Sigmoid colon (tissue), 7 donors: ENCODE measurements around the gene COQ10B. TPM values are rescaled to one million over a fixed set of nuclear protein-coding genes. Genes with fewer than 3 reads are reported as not detected.

ENCODE experiments used
- DNase-seq: peaks from one replicate; pipeline ENCODE4 v3.0.0-alpha.2; 2019
- H3K27ac ChIP-seq, 4 donors: fragments of 200-600 bp; sonication (generic); one replicate each; pipeline ENCODE4 v1.5.1; 2016 to 2019; ENCODE audit warnings: mild to moderate bottlenecking in 1 of 4
- H3K27me3 ChIP-seq, 3 donors: fragments of 200-600 bp; sonication (generic); one replicate each; pipeline ENCODE4 v1.5.1; 2019; ENCODE audit warnings: mild to moderate bottlenecking in 1 of 3
- H3K36me3 ChIP-seq, 4 donors: fragments of 200-600 bp; sonication (generic); one replicate each; pipeline ENCODE4 v1.5.1; 2016 to 2019
- H3K4me1 ChIP-seq, 4 donors: fragments of 200-600 bp; sonication (generic); one replicate each; pipeline ENCODE4 v1.5.1; 2017 to 2019
- H3K4me3 ChIP-seq, 4 donors: fragments of 200-600 bp; sonication (generic); one replicate each; pipeline ENCODE4 v1.5.1; 2017 to 2019; ENCODE audit warnings: mild to moderate bottlenecking in 2 of 4, moderate library complexity in 1 of 4
- H3K9me3 ChIP-seq, 4 donors: fragments of 200-600 bp in 3 of 4; sonication (generic) in 3 of 4; one replicate each; pipeline versions ENCODE4 v1.5.1 to v1.6.1; 2013 to 2019
- EP300 ChIP-seq, 4 donors: sonication (generic); formaldehyde crosslinking; IDR thresholded peaks; one replicate each; pipeline ENCODE4 v1.6.1; 2017; ENCODE audit warnings: antibody characterized with exemption in 4 of 4
- POLR2A ChIP-seq, 2 donors: fragments of 450-650 bp; IDR thresholded peaks; one replicate each; pipeline ENCODE4 v1.6.1; 2016; ENCODE audit warnings: antibody characterized with exemption in 2 of 2, mild to moderate bottlenecking in 2 of 2, moderate library complexity in 2 of 2
- POLR2AphosphoS5 ChIP-seq, 4 donors: sonication (generic); formaldehyde crosslinking; IDR thresholded peaks; one replicate each; pipeline ENCODE4 v1.6.1; 2017; ENCODE audit warnings: antibody characterized with exemption in 4 of 4
- WGBS, 2 donors: extraction: QIAGEN DNeasy Blood & Tissue Kit; methylation state at CpG; one replicate each; pipeline ENCODE4 v1.1.7; 2013; 5-methylcytosine and 5-hydroxymethylcytosine counted together
- intact Hi-C: fragments of 100-400 bp; cut with DNase I; formaldehyde crosslinking; loops from one replicate; pipeline ENCODE4 v1.15.1; 2023
- polyA plus RNA-seq, 3 donors: library from polyadenylated mRNA; stranded (reverse); fragments of 200-250 nt; gene quantifications; one replicate each; pipeline ENCODE4 v1.2.3, GENCODE V29; 2013
- total RNA-seq, 4 donors: library from RNA; depleted of rRNA; stranded (reverse); fragments of >200 nt; gene quantifications; one replicate each; pipeline ENCODE4 v1.1.0, GENCODE V29; 2016
- TF ChIP-seq, protein P1 (sequence below), 4 experiments: fragments of 450-650 bp in 3 of 4; fragments of 200-600 bp in 1 of 4; IDR thresholded peaks; one replicate each; pipeline ENCODE4 v1.5.1; 2016 to 2019; ENCODE audit warnings: antibody characterized with exemption in 4 of 4, mild to moderate bottlenecking in 3 of 4, moderate library complexity in 2 of 4
- donor health status: healthy with polysubstance abuse.
- donor health status: Bipolar disorder and iron deficiency.
- donor health status: healthy.

COQ10B gene
- total and polyA plus RNA-seq, 7 donors: 15.1 to 77.9 (median 35.0) TPM

DNA sequence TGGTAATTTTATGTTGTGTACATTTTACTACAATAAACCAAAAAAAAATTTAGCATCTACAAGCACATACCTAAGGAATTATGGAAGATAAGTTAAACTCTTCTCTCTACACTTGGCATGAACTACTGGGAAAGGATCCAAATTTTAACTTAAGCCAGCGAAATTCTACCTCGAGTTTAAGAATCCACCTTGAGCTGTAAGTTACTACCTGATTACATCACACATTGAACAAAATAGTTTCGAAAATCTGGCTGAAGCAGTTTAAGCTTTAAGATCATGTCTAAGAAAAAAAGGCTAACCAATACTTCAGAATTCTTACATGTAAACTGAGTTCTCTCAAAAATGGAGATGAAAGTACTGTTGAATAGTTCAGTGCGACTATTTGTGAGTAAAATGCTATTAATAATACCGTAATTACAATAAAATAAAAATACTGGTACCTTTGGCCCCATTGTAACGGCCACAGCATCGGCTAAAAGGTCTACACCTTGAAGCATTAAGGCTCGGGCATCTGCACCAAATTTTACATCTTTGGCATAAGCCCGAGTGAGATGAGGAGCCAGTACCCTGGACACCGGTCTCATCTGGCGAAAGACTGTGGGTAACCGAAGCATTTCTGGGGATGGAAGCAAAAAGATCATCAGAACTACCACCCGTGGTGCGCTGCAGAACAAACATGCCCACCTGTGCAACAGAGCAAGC is 45.0 kb downstream of the COQ10B start:
- peaks cover 0 to 55% (median 43%) of the 10 kb centered on the region in 4 donors for H3K4me1 ChIP-seq
- peaks cover 17 to 64% (median 26%) of the 10 kb centered on the region in 4 donors for H3K36me3 ChIP-seq
- WGBS, 2 donors: 4 to 16% methylated on average over 14 of the region's 14 CpGs

DNA sequence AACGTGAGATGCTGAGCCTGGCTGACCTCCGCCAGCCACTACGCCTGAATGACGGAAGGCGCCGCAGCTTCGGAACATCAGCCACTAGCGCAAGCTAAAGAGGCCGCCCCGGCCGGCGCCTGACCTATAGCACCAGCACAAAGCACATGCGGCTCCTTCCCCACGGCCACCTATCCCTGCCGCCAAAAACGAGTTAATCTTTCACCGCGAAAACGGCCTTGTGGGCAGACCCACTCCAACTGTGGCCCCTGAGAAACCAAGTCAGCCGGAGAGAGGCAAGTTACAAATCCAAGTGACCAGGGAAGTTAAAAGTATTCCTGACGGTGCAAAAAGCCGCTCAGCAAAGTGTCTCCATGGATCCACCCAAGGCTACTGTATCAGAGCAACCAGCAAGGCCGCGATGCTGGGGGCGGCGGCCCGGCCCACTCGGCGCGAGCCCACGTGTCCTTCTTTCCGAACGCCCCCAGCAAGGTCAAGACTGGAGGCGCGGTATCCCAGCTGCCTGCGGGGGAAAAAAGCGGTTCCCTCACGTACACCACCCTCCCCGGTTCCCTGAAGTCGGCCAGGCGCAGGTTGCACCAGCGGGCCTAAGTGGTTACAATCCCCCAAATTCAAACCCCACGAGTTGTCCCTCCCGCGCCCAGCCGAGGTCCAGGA is 45.7 kb downstream of the COQ10B start:
- peak overlapping the region; percentile 95 to 96 (median 96) for H3K27ac ChIP-seq
- peak; percentile 85 for DNase-seq
- H3K9me3 ChIP-seq: no peaks in the 10 kb centered on the region
- TF ChIP-seq POLR2AphosphoS5 (IDR thresholded peaks at IDR 0.05) (peak in 3 of 4 donors; percentile 12 to 37 (median 24)), EP300 (IDR thresholded peaks at IDR 0.05) (no peak), POLR2A (IDR thresholded peaks at IDR 0.05) (no peak)
- no peaks in the 10 kb centered on the region for H3K27me3 ChIP-seq
- peaks cover 13 to 64% (median 20%) of the 10 kb centered on the region in 4 donors for H3K36me3 ChIP-seq
- 0% methylated on average over 46 of the region's 46 CpGs for WGBS, 2 donors
- intact Hi-C loops: loop anchor here (2.0 to 5.0 kb wide), 2 partner anchors 46 to 62 kb away; partner anchors contain the start of genes COQ10B and SF3B1
- H3K4me3 ChIP-seq: peak overlapping the region; percentile 76 to 95 (median 84)
- H3K4me1 ChIP-seq: peaks cover 0 to 55% (median 43%) of the 10 kb centered on the region in 4 donors

More for the DNA sequence above, 45.0 kb downstream of the COQ10B start:
- H3K27ac ChIP-seq: peak overlapping the region; percentile 95 to 96 (median 96)
- DNase-seq: no peak
- intact Hi-C loops: loop anchor here (2.0 to 5.0 kb wide), 2 partner anchors 46 to 61 kb away; partner anchors contain the start of genes COQ10B and SF3B1
- H3K27me3 ChIP-seq: no peaks in the 10 kb centered on the region
- H3K4me3 ChIP-seq: peak overlapping the region; percentile 76 to 95 (median 84)
- no peak for TF ChIP-seq POLR2A (IDR thresholded peaks at IDR 0.05)
- TF ChIP-seq, protein P1, sequence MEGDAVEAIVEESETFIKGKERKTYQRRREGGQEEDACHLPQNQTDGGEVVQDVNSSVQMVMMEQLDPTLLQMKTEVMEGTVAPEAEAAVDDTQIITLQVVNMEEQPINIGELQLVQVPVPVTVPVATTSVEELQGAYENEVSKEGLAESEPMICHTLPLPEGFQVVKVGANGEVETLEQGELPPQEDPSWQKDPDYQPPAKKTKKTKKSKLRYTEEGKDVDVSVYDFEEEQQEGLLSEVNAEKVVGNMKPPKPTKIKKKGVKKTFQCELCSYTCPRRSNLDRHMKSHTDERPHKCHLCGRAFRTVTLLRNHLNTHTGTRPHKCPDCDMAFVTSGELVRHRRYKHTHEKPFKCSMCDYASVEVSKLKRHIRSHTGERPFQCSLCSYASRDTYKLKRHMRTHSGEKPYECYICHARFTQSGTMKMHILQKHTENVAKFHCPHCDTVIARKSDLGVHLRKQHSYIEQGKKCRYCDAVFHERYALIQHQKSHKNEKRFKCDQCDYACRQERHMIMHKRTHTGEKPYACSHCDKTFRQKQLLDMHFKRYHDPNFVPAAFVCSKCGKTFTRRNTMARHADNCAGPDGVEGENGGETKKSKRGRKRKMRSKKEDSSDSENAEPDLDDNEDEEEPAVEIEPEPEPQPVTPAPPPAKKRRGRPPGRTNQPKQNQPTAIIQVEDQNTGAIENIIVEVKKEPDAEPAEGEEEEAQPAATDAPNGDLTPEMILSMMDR (IDR thresholded peaks at IDR 0.05): no peak
- no peak for TF ChIP-seq POLR2AphosphoS5 (IDR thresholded peaks at IDR 0.05)
- TF ChIP-seq EP300 (IDR thresholded peaks at IDR 0.05): no peak
- no peaks in the 10 kb centered on the region for H3K9me3 ChIP-seq

DNA sequence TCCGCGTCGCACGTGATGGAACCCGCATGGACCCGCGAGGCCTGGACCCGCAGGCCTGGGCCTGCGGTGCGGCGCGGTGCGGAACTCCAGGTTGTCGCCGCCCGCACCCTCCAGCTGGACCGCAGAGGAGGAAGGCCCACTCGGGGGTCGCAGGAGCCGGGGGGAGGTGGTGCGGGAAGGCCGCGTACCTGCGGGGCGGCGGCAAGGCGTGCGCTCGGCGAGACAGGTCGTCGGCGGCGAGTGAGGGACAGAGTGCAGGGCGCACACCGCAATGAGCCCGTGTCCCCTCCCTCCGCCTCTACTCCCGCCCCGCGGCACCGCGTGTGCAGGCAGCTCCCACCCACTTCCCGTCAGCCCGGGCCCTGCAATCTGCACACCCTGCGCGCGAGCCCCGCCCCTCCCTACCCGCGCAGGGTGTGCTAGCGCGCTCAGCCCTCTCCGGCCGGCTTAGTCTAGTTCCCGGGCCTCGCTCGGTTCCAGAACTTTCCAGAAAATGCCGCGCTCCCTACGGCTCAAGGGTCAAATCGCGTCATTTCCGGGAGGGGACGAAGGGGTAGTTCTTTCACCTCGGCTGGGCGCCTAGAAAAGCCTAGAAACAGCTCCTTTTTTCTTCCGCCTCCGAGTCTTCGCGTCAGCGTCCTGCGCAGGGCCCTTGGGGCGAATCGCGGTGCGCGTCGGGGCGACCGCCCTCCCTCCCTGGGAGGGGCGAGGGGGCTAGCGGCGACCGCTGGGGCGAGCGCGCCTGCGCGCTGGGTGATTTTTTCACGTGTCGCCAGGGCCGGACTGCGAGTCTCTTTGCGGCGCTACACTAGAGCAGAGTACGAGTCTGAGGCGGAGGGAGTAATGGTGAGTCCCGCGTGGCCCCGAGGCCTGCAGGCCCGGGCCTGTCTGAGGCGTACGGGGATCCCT is 46.5 kb downstream of the COQ10B start, which contains the start of the genes HSPD1 and HSPE1:
Gene HSPD1, minus strand, starts transcription at position 247 of the 909 bp plus-strand sequence. CDS start 992 bp downstream, outside the sequence.
Gene HSPE1, plus strand, starts transcription at position 786 of the 909 bp plus-strand sequence. Its CDS starts 58 bp downstream, at position 844.
- TF ChIP-seq, protein P1 (IDR thresholded peaks at IDR 0.05): no peak
- TF ChIP-seq EP300 (IDR thresholded peaks at IDR 0.05) (peak; percentile 61 to 97 (median 74)), POLR2AphosphoS5 (IDR thresholded peaks at IDR 0.05) (peak; percentile 94 to 99 (median 98)), POLR2A (IDR thresholded peaks at IDR 0.05) (peak; percentile 86 to 92)
- Histone ChIP-seq H3K27ac (peak within 1 kb of the TSS; percentile 95 to 96 (median 96)), H3K27me3 (no peaks in the 10 kb centered on the region), H3K4me3 (peak within 1 kb of the TSS; percentile 76 to 95 (median 84)), H3K36me3 (peaks cover 16 to 64% (median 20%) of the 10 kb centered on the region in 4 donors), H3K4me1 (peaks cover 0 to 55% (median 43%) of the 10 kb centered on the region in 4 donors), H3K9me3 (no peaks in the 10 kb centered on the region)
- peak; percentile 99 for DNase-seq
- intact Hi-C loops: loop anchor here (2.0 to 5.0 kb wide), 3 partner anchors 15 to 63 kb away; partner anchors contain the start of genes COQ10B and SF3B1
- WGBS, 2 donors: 0% methylated on average over 104 of the region's 104 CpGs

DNA sequence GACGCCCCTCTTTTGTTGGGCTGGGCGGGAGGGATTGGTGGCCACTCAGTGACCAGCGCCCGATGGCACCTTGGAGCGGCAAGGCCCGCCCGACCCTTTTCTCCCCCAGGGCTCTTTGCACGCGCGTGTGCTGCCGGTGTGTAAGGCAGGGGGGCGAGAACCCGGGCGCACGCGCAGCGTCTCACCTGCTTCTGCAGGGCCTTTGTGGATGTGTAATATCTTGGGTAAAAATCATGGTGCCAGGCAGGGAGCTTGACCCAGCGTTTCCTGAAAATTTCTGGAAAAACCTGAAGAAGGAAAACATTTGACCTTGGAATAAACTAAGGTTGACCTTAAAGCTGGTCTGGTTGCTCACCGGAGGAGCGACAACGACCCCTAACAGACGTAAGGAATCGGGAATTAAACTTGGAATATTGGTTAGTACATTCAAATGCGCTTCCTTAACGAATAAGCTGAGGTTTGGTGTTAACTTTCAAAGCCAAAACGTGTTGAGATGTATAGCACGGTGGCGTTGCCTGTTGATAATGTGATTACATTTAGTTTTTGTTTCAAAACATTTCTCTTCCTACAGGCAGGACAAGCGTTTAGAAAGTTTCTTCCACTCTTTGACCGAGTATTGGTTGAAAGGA is 47.3 kb downstream of the COQ10B start:
- DNase-seq: no peak
- intact Hi-C loops: loop anchor here (2.0 kb wide), 1 partner anchor 14 kb away; no protein-coding TSS in a partner anchor
- no peaks in the 10 kb centered on the region for H3K27me3 ChIP-seq
- 0% methylated on average over 30 of the region's 30 CpGs for WGBS, 2 donors
- H3K9me3 ChIP-seq: no peaks in the 10 kb centered on the region
- peak in 1 of 4 donors; percentile 8 for TF ChIP-seq POLR2AphosphoS5 (IDR thresholded peaks at IDR 0.05)
- TF ChIP-seq POLR2A (IDR thresholded peaks at IDR 0.05): no peak
- TF ChIP-seq EP300 (IDR thresholded peaks at IDR 0.05): no peak
- TF ChIP-seq, protein P1 (IDR thresholded peaks at IDR 0.05): no peak
- peaks cover 0 to 50% (median 42%) of the 10 kb centered on the region in 4 donors for H3K4me1 ChIP-seq
- peaks cover 11 to 59% (median 15%) of the 10 kb centered on the region in 4 donors for H3K36me3 ChIP-seq
- H3K4me3 ChIP-seq: peak overlapping the region; percentile 76 to 95 (median 84)
- peak overlapping the region; percentile 95 to 96 (median 96) for H3K27ac ChIP-seq
